GM19395 (cell line): Measurements from ENCODE around the gene NUP188.

ENCODE experiments used
- ATAC-seq: cut with Tn5 transposase; IDR thresholded peaks from one replicate; pipeline ENCODE4 v1.9.1; 2021; ENCODE audit warnings: mild to moderate bottlenecking, moderate library complexity; ENCODE audit not compliant: unreplicated experiment

NUP188 gene, protein sequence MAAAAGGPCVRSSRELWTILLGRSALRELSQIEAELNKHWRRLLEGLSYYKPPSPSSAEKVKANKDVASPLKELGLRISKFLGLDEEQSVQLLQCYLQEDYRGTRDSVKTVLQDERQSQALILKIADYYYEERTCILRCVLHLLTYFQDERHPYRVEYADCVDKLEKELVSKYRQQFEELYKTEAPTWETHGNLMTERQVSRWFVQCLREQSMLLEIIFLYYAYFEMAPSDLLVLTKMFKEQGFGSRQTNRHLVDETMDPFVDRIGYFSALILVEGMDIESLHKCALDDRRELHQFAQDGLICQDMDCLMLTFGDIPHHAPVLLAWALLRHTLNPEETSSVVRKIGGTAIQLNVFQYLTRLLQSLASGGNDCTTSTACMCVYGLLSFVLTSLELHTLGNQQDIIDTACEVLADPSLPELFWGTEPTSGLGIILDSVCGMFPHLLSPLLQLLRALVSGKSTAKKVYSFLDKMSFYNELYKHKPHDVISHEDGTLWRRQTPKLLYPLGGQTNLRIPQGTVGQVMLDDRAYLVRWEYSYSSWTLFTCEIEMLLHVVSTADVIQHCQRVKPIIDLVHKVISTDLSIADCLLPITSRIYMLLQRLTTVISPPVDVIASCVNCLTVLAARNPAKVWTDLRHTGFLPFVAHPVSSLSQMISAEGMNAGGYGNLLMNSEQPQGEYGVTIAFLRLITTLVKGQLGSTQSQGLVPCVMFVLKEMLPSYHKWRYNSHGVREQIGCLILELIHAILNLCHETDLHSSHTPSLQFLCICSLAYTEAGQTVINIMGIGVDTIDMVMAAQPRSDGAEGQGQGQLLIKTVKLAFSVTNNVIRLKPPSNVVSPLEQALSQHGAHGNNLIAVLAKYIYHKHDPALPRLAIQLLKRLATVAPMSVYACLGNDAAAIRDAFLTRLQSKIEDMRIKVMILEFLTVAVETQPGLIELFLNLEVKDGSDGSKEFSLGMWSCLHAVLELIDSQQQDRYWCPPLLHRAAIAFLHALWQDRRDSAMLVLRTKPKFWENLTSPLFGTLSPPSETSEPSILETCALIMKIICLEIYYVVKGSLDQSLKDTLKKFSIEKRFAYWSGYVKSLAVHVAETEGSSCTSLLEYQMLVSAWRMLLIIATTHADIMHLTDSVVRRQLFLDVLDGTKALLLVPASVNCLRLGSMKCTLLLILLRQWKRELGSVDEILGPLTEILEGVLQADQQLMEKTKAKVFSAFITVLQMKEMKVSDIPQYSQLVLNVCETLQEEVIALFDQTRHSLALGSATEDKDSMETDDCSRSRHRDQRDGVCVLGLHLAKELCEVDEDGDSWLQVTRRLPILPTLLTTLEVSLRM (N-terminal part only)

DNA sequence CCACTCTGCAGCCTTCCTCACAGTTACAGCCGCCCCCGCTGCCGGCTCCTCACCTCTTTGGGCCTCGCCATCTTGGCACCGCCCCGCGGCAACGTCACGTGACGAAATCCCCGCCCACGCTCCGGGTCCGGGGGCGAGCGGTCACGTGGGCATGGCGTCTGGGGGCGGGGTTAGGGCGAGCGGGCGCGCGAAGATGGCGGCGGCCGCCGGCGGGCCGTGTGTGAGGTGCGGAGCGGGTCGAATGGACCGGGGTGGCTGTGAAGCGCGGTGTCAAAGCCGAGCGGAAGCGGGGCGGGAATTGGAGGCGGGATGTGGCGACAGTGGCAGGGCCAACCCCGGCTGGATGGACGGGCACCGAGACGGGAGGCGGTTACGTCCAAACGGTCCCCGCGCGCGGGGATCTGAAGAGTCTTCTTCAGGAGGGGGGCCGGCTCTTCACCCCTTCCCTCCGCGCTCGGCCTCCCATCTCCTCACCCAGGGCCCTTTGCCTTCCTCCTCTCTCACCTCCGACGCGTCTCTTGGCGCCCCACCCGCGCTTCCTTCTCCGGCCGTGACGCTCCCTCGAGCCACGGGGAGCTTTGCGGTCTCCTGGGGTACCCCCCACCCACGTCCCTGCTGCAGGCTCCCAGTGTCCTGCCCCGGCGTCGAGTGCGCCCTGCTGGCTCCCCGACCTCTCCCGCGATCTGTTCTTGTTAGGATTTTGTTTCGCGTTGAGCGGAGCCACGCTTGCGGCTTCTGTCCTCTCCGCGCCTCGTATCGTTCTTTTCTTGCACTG, at the start of gene NUP188, which contains the start of gene DOLK:
Gene NUP188, plus strand, starts transcription at position 173 of the 775 bp plus-strand sequence. Its CDS starts 21 bp downstream, at position 194.
Gene DOLK, minus strand, starts transcription at position 77 of the 775 bp plus-strand sequence. CDS start 300 bp downstream, outside the sequence.
- ATAC-seq, result peak; percentile 67

DNA sequence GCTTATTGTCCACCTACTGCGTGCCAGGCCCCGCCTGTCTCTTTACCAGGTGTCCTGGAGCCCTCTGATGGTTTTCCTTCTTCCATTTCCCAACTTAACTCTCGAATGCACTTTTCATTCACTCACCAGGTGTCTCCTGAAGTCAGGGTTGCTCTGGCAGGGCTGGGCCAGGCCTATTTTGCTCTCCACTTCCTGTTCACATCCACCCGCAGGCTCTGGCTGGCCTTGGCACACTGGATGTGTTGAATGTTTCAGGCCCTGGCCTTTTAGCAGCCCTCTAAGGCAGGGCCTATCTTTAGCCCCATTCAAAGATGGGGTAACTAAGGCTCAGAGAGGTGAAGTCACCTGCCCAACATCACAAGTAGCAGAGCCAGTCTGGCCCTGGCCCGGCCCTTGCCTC, 49.1 kb upstream of the NUP188 start:
- ATAC-seq, result no peak

DNA sequence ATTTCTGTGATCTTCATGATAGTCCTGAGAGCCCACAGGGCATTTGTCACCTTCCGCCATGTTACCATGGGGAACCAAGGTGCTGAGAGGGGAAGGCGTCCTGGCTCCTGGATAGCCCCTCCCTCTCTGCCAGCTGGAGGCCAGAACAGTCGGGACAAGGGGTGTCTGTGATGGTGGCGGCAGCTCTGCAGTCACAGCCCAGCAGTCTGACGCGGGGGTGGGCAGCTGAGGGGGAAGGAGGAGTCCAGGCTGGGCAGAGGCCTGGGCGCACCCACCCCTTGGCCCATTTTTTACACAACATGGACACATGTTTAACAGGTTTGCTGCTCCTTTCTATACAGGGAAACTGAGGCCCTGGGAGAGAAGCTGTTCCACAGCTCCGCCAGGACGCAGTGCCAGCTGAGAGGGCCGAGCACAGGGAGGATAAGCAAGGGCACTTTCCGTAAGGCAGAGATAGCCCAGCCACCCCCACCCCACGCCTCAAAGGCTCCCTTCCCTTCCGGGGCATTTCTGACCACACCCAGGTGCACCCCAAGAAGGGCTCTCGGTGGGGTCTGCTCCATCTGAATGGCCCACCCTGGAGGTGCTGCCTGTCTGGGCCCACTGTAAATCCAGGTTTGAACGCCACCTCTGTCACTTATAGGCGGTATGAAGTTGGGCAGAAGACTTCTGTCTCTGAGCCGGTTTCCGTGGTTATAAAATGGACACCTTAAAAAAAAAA, 48.5 kb upstream of the NUP188 start:
- no peak for ATAC-seq

DNA sequence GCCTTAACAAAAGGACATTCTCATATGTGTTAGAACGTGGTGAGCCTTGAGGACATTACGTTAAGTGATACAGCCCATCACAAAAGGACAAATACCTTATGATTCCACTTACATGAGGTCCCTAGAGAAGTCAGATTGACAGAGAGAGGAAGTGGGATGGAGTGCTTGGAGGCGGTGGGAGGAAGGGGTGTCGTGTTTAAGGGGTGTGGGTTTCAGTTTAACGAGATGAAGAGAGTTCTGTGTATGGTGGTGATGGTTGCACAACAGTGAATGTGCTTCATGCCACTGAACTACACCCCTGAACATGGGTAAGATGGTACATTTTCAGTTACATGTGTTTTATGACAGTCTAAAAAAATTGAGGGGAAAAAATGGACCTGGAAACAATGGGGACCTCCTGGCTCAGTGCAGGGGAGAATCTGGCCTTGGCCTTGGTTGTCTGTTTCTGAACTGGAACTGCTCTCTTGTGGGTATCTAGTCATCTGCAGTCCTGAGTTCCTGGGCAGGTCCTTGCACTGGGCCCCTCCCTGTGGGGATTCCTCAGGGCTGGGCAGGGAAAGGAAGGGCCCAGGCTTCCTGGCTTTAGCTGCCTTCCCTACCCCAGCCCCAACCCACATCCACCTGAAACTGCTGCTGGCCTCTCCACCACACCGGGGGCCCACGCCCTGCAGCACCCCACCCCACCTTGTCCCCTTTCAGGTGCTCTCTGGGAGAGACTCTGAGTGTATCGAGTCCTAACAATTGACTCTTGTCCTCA, 47.8 kb upstream of the NUP188 start:
- no peak for ATAC-seq

DNA sequence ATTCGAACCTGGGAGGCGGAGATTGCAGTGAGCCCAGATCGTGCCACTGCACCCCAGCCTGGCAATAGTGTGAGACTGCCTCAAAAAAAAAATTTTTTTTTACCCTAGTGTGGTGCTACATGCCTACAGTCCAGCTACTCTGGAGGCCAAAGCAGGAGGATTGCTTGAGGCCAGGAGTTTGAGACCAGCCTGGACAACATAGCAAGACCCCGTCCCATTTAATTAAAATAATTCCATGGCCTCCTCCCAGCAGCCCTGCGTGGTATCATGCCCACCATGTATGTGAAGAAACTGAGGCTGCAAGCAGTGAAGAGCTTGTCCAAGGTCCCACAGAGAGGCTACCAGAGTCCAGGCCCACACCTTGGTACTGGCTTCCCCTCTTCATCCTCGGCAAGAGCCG, 46.1 kb upstream of the NUP188 start:
- ATAC-seq, result no peak

DNA sequence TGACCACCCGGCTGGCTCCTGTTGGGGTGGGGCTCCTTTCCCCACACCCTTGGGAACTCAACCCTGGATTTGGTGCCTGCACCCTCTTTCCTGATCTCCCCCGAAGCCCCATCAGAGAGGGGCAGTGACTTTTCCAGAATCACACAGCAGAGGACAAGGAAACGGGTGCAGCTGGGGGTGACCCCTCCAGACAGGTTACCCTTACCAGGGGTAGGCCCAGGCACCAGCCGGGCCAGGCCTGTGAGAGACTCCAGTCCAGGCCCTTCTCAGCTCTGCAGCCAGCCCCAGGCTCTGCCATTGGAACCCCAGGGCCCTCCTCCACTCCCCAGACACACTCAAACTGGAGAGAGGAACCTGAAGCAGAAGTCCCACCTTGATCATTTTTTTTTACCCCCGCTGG, 45.7 kb upstream of the NUP188 start:
- ATAC-seq, result peak; percentile 19

DNA sequence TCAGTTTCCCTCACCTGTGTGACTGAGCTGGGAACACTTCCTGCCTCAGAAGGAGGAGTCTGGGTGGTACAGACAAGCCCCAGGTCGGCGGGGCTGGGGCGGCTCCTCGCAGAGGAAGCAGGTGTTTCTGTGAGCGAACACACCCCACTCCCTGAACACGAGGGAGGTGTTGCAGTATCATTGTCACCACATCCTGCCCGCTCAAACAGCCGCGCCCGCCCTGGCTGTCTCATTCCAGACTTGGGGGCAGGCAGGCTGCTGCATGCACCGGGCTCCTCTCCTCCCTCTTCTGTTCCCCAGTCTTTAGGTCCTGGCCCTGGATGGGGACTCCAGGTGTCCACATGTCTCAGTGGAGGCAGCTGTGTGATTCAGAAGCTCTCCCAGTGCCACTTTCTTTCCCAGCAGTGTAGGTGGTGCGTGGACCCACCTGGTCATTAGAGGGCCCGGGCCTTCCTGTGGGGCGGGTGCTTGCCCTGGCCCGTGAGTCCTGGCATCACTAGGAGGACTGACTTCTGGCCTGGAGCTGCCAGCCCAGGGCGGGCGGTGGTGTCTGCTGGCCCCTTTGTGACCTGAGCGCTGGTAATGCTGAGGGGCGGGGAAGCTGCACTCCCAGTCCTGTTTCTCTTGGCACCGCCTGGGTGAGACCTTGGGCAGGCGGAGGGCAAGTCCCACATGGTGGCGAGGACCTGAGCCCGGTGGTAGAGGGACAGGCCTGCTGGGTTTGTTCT, 45.0 kb upstream of the NUP188 start:
- peak; percentile 81 for ATAC-seq

DNA sequence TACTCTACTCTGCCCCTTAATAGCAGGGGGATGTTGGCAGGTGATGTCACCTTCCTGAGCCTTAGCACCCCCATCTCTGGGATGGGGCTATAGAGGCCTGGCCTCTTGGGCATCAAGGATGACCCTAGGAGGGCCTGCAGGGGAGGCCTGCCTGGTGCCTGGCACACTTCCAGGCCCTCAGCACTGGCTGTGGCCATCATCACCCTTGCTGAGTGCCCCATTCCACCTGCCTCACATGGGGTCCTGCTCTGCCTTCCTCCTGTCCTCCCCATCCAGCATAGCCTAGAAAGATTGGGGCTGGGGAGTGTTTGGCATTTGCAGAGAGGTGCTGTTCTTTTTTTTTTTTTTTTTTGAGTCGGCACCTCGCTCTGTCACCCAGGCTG, 44.4 kb upstream of the NUP188 start:
- no peak for ATAC-seq

DNA sequence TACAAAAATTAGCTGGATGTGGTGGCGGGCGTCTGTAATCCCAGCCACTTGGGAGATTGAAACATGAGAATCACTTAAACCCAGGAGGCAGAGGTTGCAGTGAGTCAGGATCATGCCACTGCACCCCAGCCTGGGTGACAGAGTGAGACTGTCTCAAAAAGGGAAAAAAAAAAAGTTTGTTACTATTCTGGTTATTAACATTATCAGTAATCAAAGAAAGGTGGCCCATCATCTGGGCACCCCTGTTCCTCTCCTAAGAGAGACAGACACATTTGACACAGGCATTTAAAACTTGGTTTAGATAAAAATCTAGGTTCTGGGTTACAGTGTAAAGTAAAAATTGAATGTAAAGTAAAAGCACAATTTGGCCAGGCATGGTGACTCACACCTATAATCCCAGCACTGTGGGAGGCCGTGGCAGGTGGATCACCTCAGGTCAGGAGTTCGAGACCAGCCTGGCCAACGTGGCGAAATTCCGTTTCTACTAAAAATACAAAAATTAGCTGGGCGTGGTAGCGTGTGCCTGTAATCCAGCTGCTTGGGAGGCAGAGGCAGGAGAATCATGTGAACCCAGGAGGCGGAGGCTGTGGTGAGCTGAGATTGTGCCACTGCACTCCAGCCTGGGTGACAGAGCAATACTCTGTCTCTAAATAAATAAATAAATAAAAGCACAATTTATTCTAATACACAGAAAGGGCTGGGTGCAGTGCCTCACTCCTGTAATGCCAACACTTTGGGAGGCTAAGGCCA, 43.5 kb upstream of the NUP188 start:
- no peak for ATAC-seq

DNA sequence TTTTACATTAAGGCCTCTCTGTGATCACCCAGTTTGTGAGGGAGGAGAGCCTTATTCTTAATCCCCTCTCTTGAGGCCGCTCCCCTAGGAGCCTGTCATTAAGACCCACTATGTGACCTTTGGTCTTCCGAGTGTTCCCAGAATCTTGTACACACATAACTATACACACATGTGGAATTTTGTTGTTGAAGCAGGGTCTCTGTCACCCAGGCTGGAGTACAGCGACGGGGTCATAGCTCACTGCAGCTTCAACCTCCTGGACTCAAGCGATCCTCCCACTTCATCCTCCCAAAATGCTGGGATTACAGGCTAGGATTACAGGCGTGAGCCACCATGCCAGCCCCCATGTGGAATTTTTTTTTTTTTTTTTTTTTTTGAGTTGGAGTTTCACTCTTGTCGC, 41.5 kb upstream of the NUP188 start:
- ATAC-seq, result no peak

DNA sequence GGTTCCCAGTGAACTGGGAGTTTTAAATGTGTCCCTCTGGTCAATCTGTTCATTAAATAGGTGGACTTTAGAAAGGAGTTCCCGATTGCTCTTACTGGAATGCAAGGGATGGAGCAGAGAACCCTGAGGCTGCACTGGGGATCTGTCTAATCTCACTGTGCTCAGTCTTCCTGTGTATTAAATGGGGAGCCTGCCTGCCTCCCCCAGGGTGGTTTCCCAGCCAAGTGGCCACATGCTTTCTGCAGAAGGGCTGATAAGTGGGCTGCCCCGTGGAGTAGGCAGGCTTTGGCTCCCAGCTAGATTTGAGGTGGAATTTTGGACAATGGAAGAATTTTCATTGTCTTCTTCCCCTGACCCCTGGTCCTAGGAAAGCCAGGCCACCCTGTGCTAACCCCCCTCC, 40.8 kb upstream of the NUP188 start:
- ATAC-seq, result no peak

DNA sequence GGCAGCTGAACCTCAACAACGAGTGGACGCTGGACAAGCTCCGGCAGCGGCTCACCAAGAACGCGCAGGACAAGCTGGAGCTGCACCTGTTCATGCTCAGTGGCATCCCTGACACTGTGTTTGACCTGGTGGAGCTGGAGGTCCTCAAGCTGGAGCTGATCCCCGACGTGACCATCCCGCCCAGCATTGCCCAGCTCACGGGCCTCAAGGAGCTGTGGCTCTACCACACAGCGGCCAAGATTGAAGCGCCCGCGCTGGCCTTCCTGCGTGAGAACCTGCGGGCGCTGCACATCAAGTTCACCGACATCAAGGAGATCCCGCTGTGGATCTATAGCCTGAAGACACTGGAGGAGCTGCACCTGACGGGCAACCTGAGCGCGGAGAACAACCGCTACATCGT, 39.1 kb upstream of the NUP188 start:
- no peak for ATAC-seq

DNA sequence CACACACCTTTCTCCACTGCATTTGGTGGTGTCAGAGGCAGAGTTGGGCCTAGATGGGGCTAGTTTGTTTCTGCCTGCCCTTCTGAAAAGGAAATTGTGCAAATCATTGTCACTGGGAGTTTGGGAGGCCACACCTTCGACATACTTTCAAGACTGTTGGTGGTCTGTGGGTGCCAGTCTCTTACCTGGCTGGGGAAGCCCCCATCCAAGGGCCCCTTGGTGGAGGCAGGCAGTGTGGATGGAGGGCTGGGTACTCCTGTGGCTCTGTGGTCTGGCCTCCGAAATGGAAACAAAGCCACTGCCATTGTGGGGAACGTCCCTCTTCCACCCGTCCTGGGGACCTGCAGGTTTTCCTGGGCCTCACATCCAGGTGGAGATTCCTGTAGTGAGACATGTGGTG, 37.6 kb upstream of the NUP188 start:
- no peak for ATAC-seq

DNA sequence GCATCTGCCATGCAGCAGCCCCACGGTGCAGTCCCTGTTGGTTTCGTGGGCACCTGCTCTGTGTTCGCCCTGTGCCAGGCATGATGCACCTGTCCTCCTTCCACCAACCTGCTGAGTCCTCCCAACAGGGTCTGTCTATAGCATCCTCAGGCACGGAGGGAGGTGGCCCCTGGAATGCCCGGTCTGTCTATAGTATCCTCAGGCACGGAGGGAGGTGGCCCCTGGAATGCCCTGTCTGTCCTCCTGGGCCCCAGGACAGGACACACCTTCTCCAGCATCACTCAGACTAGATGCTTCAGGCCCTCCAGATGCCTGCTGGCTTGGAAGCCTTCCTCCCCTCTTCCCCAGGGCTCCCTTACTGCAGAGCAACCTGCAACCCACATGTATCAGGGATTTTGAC, 36.6 kb upstream of the NUP188 start:
- no peak for ATAC-seq

DNA sequence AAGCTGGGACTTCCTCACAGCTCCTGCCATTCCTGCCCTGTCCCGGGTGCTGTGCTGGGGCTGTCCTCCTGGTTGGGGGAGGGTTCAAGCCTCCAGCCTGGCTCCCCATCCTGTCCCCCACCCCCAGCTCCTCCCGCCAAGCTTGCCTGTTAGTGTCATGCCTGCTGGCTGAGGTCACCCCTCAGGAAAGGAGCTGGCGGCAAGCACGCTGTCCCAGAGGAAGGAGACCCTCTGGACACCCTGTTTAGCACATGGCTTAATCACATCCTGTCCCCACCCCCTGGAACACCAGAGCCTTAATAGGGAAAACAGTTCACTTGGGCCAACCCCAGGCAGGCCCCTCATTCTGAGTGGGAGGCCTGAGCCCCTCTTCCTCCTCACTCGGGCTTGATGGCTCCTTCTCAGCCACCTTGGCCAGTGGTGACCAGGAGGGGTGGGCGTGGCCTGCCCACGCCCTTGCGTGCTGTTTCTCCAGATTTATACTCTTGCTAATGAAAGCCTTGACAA, 35.9 kb upstream of the NUP188 start:
- no peak for ATAC-seq

DNA sequence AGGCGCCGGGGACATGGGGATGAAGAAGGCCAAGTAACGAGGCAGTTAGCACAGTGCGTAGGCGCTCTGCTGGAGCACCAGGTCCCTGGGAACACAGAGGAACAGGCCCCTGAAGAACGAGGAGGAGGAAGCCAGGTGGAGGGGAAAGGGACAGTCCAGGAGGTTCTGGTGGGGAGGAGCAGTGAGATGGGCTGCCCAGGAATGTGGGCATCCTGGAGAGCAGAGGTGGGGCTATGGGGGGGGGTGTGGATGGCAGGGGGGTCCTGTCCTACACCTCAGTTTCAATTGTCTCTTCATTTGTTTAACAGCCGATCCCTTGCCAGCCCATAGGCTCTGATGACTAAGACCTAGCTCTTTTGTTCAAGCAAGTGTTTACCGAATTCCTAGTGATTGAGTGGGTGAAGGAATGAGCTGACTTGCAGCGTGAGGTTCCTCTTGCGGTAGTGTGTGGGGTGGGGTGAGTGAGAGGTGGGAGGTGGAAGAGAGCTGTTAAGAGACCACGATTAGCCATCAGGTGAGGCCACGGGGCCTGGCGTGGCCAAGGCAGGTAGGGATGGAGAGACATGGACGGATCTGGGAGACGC, 35.1 kb upstream of the NUP188 start:
- no peak for ATAC-seq
